ENCODE data around the gene RASSF10. TPM values are rescaled to one million over a fixed set of nuclear protein-coding genes. Genes with fewer than 3 reads are reported as not detected.

The RASSF10 gene
- total RNA-seq, 1 donor from 2014 or later, result 2.0 TPM

- peaks cover 7% of the 10 kb centered on the region for H4K20me1 ChIP-seq (ENCODE audit: insufficient read depth, low read length)
- H3K27me3 ChIP-seq (ENCODE audit: insufficient read depth, low read length), result peaks cover 44% of the 10 kb centered on the region
- H3K9ac ChIP-seq (ENCODE audit: low read length), result no peak overlapping the region
- DNase-seq (ENCODE audit: low read depth) (no peak), FAIRE-seq (no peak)
- H3K4me3 ChIP-seq (ENCODE audit: insufficient read depth, low read depth, low read length), result no peak overlapping the region
- H2AFZ ChIP-seq (ENCODE audit: low read depth, low read length), result no peak overlapping the region
- H3K4me3 Mint-ChIP-seq (ENCODE audit: unreplicated experiment), result no peak overlapping the region
- peaks cover 7% of the 10 kb centered on the region for H3K4me1 Mint-ChIP-seq (ENCODE audit: low read depth, unreplicated experiment)
- no peak overlapping the region for H3K4me2 ChIP-seq (ENCODE audit: low read length)
- no peaks in the 10 kb centered on the region for H3K36me3 Mint-ChIP-seq (ENCODE audit: low read depth, unreplicated experiment)
- peaks cover 22% of the 10 kb centered on the region for H3K27me3 Mint-ChIP-seq (ENCODE audit: low read depth, unreplicated experiment)
- H3K4me1 ChIP-seq (ENCODE audit: insufficient read depth, low read length), result no peaks in the 10 kb centered on the region
- no peaks in the 10 kb centered on the region for H3K9me3 Mint-ChIP-seq (ENCODE audit: unreplicated experiment)
- H3K27ac Mint-ChIP-seq (ENCODE audit: unreplicated experiment), result no peak overlapping the region
- H3K36me3 ChIP-seq (ENCODE audit: insufficient read depth, low read length), result no peaks in the 10 kb centered on the region
- no peaks in the 10 kb centered on the region for H3K79me2 ChIP-seq (ENCODE audit: insufficient read depth, low read length)
- H3K27ac ChIP-seq (ENCODE audit: low read depth, low read length), result no peak overlapping the region
- TF ChIP-seq EZH2 (IDR thresholded peaks at IDR 0.05; ENCODE audit: insufficient read depth, low read length), result no peak
- no peak for TF ChIP-seq CTCF (IDR thresholded peaks at IDR 0.05; ENCODE audit: insufficient read depth, low read depth, low read length)
- no peaks in the 10 kb centered on the region for H3K9me3 ChIP-seq (ENCODE audit: insufficient read depth, low read depth, low read length)
Measured at GRCh38 chr11:13015753-13016152, 6.6 kb downstream of the RASSF10 start.

- no peak overlapping the region for H3K27ac Mint-ChIP-seq (ENCODE audit: unreplicated experiment)
- H3K27me3 Mint-ChIP-seq (ENCODE audit: low read depth, unreplicated experiment), result peaks cover 17% of the 10 kb centered on the region
Measured at GRCh38 chr11:13016415-13016814, 7.3 kb downstream of the RASSF10 start.

More at GRCh38 chr11:13016415-13016814, 7.3 kb downstream of the RASSF10 start:
- Histone ChIP-seq H3K4me2 (ENCODE audit: low read length) (no peak overlapping the region), H3K36me3 (ENCODE audit: insufficient read depth, low read length) (no peaks in the 10 kb centered on the region), H2AFZ (ENCODE audit: low read depth, low read length) (no peak overlapping the region), H3K9ac (ENCODE audit: low read length) (no peak overlapping the region), H3K4me1 (ENCODE audit: insufficient read depth, low read length) (no peaks in the 10 kb centered on the region), H3K79me2 (ENCODE audit: insufficient read depth, low read length) (no peaks in the 10 kb centered on the region), H4K20me1 (ENCODE audit: insufficient read depth, low read length) (peaks cover 7% of the 10 kb centered on the region), H3K27me3 (ENCODE audit: insufficient read depth, low read length) (peaks cover 40% of the 10 kb centered on the region), H3K4me3 (ENCODE audit: insufficient read depth, low read depth, low read length) (no peak overlapping the region), H3K27ac (ENCODE audit: low read depth, low read length) (no peak overlapping the region), H3K9me3 (ENCODE audit: insufficient read depth, low read depth, low read length) (no peaks in the 10 kb centered on the region)
- FAIRE-seq, result no peak
- Mint-ChIP-seq H3K9me3 (ENCODE audit: unreplicated experiment) (no peaks in the 10 kb centered on the region), H3K4me1 (ENCODE audit: low read depth, unreplicated experiment) (peaks cover 7% of the 10 kb centered on the region), H3K36me3 (ENCODE audit: low read depth, unreplicated experiment) (no peaks in the 10 kb centered on the region), H3K4me3 (ENCODE audit: unreplicated experiment) (no peak overlapping the region)
- DNase-seq (ENCODE audit: low read depth), result no peak
- TF ChIP-seq EZH2 (IDR thresholded peaks at IDR 0.05; ENCODE audit: insufficient read depth, low read length) (no peak), CTCF (IDR thresholded peaks at IDR 0.05; ENCODE audit: insufficient read depth, low read depth, low read length) (no peak)
